Measurements from ENCODE around the gene CDC14B. TPM values are rescaled to one million over a fixed set of nuclear protein-coding genes. Genes with fewer than 3 reads are reported as not detected.
"Not testable (repeated sequence)": the region's sequence is repeated elsewhere in the genome, so short reads cannot be mapped to it uniquely, and the experiment has no call there.

CDC14B gene
- total RNA-seq, 1 experiment from 2014 or later, result 23.5 TPM

GRCh38 chr9:96512240-96512639, 107.4 kb downstream of the CDC14B start:
- no peak for DNase-seq (ENCODE audit: low spot score)
- in situ Hi-C loops (cut with HindIII; ENCODE audit: low sequenced_read_pairs), result no loop called here

DNA sequence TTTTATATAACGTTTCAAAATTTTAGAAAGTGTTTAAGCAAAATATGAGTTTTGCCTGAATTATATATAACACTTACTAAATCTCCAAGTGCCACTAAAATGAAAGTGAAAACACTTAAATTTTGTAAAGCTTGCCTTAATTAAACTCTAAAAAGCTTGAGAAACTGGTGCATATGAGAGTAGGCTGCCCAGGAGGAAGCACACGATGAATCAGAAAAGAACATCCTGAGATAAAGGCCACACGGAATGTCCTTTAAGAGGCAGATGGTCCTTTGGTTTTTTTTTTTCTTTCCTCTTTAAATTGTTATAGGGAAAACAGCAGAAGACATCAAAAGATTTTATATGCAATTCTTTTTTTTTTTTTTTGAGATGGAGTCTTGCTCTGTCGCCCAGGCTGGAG, 109.4 kb downstream of the CDC14B start:
- in situ Hi-C loops (cut with HindIII; ENCODE audit: low sequenced_read_pairs), result no loop called here
- DNase-seq (ENCODE audit: low spot score), result no peak

DNA sequence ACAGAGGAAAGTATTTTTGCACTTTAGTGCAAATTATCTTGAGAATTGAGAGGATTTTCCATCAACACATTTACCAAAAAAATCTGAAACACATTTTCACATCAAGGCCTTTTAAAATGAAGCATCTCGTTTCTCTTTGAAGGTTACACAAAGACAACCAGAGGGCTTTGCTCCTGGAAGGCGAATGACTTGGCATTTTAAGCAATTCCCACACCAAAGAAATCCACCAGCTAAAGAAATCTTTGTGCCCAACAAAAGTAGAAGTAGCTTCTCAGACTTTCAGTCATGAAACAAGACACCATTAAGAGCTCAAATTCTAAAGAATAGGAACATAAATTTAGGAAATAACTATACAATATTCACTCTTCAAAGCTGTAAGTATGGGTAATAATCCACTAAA, 109.8 kb downstream of the CDC14B start:
- DNase-seq (ENCODE audit: low spot score), result no peak
- in situ Hi-C loops (cut with HindIII; ENCODE audit: low sequenced_read_pairs), result no loop called here

GRCh38 chr9:96509026-96509425, 110.6 kb downstream of the CDC14B start:
- in situ Hi-C loops (cut with HindIII; ENCODE audit: low sequenced_read_pairs), result no loop called here
- no peak for DNase-seq (ENCODE audit: low spot score)

DNA sequence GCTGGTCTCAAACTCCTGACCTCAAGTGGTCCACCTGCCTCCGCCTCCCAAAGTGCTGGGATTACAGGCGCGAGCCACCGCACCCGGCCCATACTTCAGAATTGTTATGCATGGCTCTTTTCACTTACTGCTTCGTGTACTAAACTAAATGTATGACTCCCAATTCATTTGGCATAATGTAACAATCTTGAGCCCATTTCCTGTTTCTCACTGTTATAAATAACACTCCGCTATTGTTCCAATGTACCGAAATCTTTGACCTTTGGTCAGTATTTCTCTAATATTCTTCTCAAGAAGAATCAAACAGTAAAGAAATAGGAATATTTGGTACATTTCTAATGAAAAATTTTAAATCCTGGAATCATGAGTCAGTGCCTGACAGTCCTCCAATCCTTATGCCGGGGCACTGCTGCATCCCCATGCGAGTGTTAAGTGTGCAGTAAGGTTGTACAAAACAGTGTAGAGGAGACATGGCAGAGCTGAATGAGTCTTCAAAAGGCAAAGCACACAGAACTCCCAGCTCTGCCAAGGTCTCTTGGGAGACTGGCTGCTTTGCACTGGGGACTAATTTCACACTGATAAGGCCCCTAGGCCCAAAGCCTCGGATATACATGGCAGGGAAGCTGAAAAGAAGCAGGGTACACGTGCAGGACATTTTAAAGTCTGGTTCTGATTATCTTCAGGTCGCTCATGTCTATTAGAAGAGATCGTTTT, 111.3 kb downstream of the CDC14B start:
- in situ Hi-C loops (cut with HindIII; ENCODE audit: low sequenced_read_pairs), result no loop called here
- no peak for DNase-seq (ENCODE audit: low spot score)

DNA sequence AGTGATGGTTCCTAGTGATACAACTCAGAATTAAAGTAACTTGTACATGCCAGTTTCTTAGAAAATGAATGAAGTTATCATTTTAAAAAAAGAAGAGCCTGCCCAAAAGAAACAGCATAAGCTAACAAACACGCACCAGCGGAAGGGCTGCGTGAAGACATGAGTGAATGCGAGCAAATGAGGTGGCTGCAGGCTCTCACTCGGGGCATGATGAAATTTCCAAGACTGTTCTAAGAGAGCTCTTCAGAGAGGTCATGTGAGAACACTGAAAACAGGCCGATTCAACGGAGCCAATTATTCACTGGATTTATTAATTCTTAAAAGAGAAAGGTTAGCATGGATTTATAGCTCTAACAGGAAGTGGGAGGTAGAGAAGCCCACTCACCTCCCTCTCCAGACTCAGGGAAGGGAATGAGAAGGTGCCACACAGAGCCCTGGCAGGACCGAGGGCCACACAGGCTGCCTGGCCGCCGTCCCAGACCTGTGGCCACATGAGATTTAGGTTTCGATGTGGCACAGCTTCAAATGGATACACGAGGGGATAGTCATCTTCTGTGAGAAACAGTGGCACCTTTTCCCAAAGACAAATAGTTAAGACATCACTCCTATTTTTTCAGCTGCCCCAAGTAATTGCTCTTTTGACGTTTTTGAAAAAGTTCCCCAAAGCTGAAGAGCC, 114.2 kb downstream of the CDC14B start:
- in situ Hi-C loops (cut with HindIII; ENCODE audit: low sequenced_read_pairs), result no loop called here

DNA sequence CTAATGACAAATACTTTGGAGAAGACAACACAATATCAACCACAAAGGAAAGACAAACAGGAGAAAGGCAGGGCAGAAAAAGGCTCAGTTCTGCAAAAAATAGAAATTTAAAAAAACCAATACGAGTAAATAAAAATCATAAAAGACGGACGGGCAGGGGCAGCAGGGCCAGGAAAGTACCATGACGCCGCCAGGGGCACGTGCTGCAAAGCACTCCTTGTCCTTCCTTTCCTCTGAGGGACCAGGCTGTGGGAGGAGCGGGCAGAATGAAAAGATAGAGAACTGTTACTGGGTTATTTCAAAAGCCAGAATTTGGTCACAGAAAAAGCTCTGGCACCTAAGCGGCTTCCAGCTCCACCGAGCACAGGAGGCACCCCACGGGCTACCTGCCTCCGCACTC, 115.7 kb downstream of the CDC14B start:
- DNase-seq (ENCODE audit: low spot score), result no peak
- in situ Hi-C loops (cut with HindIII; ENCODE audit: low sequenced_read_pairs), result no loop called here

More for the DNA sequence above, 114.2 kb downstream of the CDC14B start:
- no peak for DNase-seq (ENCODE audit: low spot score)

DNA sequence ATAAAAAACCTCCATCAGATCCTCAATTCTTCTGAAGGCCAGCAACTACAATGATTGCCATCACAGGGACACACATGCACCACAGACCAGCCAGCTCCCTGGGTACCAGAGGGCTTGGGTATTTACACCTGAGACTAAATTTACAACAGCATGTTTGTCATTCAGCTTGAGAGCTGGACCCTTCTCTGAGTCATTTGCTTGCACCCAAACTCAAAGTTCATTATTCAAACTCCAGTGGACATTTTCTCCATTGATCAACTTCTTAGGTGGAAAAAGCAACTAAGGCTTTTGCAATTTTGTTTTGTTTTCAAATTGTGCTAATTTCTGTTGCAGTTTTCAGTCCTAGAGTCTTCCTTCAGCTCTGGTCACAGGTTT, 116.3 kb downstream of the CDC14B start:
- DNase-seq (ENCODE audit: low spot score); in situ Hi-C loops (cut with HindIII; ENCODE audit: low sequenced_read_pairs): not testable (repeated sequence)

DNA sequence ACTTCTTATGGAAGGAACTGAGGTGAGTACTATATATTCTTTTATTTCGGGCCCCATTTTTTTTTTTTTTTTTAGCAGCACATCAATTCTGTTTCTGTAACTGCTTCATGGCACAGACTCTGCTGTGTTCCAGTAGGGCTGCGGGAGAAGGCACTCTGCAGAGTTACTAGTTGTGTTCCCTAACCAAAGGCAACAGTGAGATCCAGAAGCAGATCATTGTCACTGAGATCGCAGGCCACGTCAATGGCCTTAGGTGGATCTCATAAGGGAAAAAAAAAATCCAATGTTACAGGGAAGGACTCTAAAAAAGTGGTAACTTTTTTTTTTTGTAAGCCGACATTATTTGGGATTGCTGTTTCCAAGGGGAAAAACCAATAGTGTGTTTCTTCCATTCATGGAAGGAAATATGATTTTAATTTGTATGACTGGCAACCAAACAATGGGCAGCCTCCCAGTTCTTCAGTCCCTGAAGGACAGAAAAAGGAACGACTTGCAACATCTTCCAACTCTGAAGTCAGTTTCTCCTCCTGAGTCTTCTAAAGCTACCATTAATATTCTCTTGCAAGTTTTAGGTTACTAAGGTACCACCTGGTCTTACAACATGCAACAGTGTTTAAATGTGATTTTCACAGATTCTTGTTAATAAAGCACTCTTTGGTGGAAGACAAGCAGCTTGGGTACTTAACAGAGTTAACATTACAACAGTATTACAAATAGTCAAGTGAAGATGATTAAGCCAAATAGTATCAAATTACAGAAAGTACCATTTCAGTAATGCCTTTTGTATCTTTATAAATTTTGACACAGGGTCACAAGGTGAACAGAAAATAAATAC, 116.9 kb downstream of the CDC14B start:
- DNase-seq (ENCODE audit: low spot score), result no peak
- in situ Hi-C loops (cut with HindIII; ENCODE audit: low sequenced_read_pairs), result no loop called here

DNA sequence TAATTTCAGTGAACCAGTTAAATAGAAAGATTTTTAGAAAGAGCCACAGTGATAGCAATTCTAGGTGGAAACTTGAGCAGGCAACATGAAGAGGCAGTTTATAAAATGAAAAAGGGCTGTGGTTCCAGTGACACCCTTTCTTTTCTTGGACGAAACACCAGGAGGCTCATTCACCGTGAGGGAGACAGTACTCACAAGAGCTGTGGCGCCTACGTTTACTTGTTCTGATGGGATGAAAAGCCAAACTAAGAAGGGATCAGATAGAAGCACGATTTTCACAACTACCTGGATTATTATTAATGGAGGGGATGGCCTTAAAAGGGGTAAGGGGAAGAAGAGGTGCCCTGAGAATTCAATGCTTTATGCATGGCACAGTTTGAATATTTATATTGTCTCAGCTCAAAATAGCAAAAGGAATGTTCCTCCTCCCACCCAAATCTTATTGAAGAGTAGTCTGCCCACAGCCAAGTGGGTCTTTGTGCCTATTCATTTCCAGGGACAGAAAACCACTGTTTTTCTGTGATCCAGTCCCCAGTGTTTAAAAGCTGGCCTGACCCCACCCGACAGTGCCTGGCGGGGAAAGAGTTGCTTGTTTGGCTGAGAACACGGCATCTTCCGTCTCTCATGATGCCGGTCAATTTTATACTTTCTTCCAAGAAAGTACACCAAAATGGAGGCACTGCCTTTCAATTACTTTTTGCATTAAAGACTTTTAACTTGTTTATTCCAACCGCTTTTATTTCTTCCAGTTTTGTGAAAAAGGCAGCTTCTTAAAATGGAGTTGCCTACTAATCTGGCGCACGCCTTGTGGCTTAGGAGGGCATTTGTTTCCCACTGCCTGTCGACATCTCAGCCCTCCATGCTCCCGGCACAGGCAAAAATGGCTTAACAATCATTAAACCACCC, 117.8 kb downstream of the CDC14B start:
- in situ Hi-C loops (cut with HindIII; ENCODE audit: low sequenced_read_pairs), result no loop called here
- DNase-seq (ENCODE audit: low spot score), result no peak

- DNase-seq (ENCODE audit: low spot score), result no peak
- in situ Hi-C loops (cut with HindIII; ENCODE audit: low sequenced_read_pairs), result no loop called here
Measured at GRCh38 chr9:96500696-96501632, 118.7 kb downstream of the CDC14B start.

DNA sequence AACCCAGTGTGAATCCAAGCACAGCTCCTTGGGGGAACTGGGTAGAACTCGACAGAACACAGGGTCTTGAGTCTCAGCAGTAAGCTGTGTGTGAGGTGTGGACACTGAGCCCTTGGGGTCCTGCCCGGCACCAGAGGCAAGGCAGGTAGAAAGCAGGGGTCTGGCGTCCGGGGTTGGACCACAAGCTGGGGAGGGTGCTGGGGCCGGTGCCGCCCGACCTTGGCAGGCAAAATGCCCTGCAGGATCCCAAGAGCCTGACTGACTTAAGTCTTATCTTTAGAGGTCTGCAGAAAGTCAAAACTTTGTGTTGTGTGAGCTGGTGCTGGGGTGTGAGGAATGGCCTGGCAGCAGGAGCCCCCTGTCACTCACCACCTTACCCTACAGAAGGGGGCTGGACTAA, 120.4 kb downstream of the CDC14B start:
- no peak for DNase-seq (ENCODE audit: low spot score)
- in situ Hi-C loops (cut with HindIII; ENCODE audit: low sequenced_read_pairs), result no loop called here

DNA sequence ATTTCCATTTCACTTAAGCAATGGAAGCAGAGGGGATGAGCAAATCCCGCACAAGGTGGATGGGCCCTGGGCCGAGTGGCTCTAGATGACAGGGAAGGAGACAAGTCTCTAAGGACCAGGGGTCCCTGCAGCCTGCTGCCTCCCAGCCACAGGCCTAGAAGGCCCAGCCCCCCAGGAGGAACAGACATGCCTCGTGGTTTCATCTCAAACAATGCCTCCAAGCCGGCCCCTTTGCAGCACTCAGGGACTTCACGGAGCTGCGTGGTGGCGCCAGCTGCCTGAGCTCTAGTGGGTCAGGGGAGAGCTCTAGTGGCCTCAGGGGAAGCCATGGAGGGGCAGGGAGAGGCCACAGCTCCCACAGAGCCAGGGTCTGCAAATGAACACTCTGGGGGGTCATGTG, 120.8 kb downstream of the CDC14B start:
- DNase-seq (ENCODE audit: low spot score), result no peak
- in situ Hi-C loops (cut with HindIII; ENCODE audit: low sequenced_read_pairs), result no loop called here

DNA sequence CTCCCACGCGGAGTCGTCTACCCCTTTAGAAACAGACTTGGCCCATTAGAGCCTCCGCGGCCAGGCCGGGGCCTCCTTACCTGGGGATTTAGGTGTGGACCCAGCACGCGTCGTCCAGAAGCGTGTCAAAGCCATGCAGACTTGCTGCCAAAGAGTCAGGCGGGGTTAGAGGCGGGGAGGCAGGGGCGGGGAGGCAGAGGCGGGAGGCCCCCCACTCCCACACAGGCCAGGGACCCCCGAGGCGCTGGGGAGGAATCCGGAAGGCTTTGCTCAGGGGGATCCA, 122.6 kb downstream of the CDC14B start:
- in situ Hi-C loops (cut with HindIII; ENCODE audit: low sequenced_read_pairs), result no loop called here
- DNase-seq (ENCODE audit: low spot score), result no peak

GRCh38 chr9:96496368-96497116, 123.1 kb downstream of the CDC14B start:
- in situ Hi-C loops (cut with HindIII; ENCODE audit: low sequenced_read_pairs), result no loop called here
- no peak for DNase-seq (ENCODE audit: low spot score)

GRCh38 chr9:96495341-96495740, 124.3 kb downstream of the CDC14B start:
- no peak for DNase-seq (ENCODE audit: low spot score)
- in situ Hi-C loops (cut with HindIII; ENCODE audit: low sequenced_read_pairs), result no loop called here

- in situ Hi-C loops (cut with HindIII; ENCODE audit: low sequenced_read_pairs), result no loop called here
- no peak for DNase-seq (ENCODE audit: low spot score)
Measured at GRCh38 chr9:96494215-96494800, 125.3 kb downstream of the CDC14B start.
